B cell (primary cell): ENCODE measurements around the gene SFMBT2.

Source experiments
- CTCF ChIP-seq: fragments of 200-600 bp; IDR thresholded peaks from one replicate; pipeline ENCODE4 v1.8.0; 2022; ENCODE audit warnings: antibody characterized with exemption, mild to moderate bottlenecking
- EZH2 ChIP-seq: IDR thresholded peaks from 2 replicates; pipeline ENCODE4 v1.6.1; 2012; ENCODE audit warnings: borderline replicate concordance, low read depth, mild to moderate bottlenecking, moderate library complexity, low read length; ENCODE audit not compliant: insufficient read depth, poor library complexity, severe bottlenecking

GRCh38 chr10:7310076-7310475 is 100.8 kb downstream of the SFMBT2 start:
- TF ChIP-seq CTCF (no peak), EZH2 (no peak)
